NCI-H2107 (cell line): ENCODE data around the gene SNX6.
A peak's percentile ranks its signal among the peaks of the same experiment; 100 is the strongest.
"Not testable (repeated sequence)": the region's sequence is repeated elsewhere in the genome, so short reads cannot be mapped to it uniquely, and the experiment has no call there.

Experiments used
- DNase-seq: peaks from one replicate; lab custom pipeline; 2025; lab: John Stamatoyannopoulos, UW

SNX6 gene

GRCh38 chr14:34629657-34630529 lies at the start of gene SNX6:
Gene SNX6, minus strand, starts transcription at chr14:34630148. Its CDS starts 32 bp downstream, at chr14:34630116.
- DNase-seq: peak; percentile 73

- no peak for DNase-seq
Measured at GRCh38 chr14:34678735-34679134, 48.8 kb upstream of the SNX6 start.

GRCh38 chr14:34678306-34678705 lies 48.4 kb upstream of the SNX6 start:
- no peak for DNase-seq

- no peak for DNase-seq
Measured at GRCh38 chr14:34676516-34677211, 46.7 kb upstream of the SNX6 start.

GRCh38 chr14:34673702-34674101 lies 43.8 kb upstream of the SNX6 start:
- no peak for DNase-seq

- no peak for DNase-seq
Measured at GRCh38 chr14:34671716-34672115, 41.8 kb upstream of the SNX6 start.

- no peak for DNase-seq
Measured at GRCh38 chr14:34668111-34668510, 38.2 kb upstream of the SNX6 start.

GRCh38 chr14:34667007-34667406 lies 37.1 kb upstream of the SNX6 start:
- DNase-seq: no peak

- no peak for DNase-seq
Measured at GRCh38 chr14:34665785-34666435, 36.0 kb upstream of the SNX6 start.

GRCh38 chr14:34662561-34663088 lies 32.7 kb upstream of the SNX6 start:
- DNase-seq: no peak

- no peak for DNase-seq
Measured at GRCh38 chr14:34660796-34661195, 30.8 kb upstream of the SNX6 start.

GRCh38 chr14:34655959-34656358 lies 26.0 kb upstream of the SNX6 start:
- no peak for DNase-seq

GRCh38 chr14:34653073-34653472 lies 23.1 kb upstream of the SNX6 start:
- not testable (repeated sequence) for DNase-seq

GRCh38 chr14:34652348-34652747 lies 22.4 kb upstream of the SNX6 start:
- DNase-seq: not testable (repeated sequence)

GRCh38 chr14:34650786-34651584 lies 21.0 kb upstream of the SNX6 start:
- no peak for DNase-seq

GRCh38 chr14:34650006-34650405 lies 20.1 kb upstream of the SNX6 start:
- DNase-seq: not testable (repeated sequence)

- DNase-seq: no peak
Measured at GRCh38 chr14:34649344-34649743, 19.4 kb upstream of the SNX6 start.

GRCh38 chr14:34646570-34647255 lies 16.8 kb upstream of the SNX6 start:
- no peak for DNase-seq

- no peak for DNase-seq
Measured at GRCh38 chr14:34643361-34643760, 13.4 kb upstream of the SNX6 start.

- no peak for DNase-seq
Measured at GRCh38 chr14:34642595-34642994, 12.6 kb upstream of the SNX6 start.

- no peak for DNase-seq
Measured at GRCh38 chr14:34640826-34641225, 10.9 kb upstream of the SNX6 start.
